ENCODE results near the gene ARPP19. TPM values are rescaled to one million over a fixed set of nuclear protein-coding genes. Genes with fewer than 3 reads are reported as not detected.

ARPP19 gene
- total and polyA plus RNA-seq, 4 donors: 12.1 to 55.6 (median 31.7) TPM

DNA sequence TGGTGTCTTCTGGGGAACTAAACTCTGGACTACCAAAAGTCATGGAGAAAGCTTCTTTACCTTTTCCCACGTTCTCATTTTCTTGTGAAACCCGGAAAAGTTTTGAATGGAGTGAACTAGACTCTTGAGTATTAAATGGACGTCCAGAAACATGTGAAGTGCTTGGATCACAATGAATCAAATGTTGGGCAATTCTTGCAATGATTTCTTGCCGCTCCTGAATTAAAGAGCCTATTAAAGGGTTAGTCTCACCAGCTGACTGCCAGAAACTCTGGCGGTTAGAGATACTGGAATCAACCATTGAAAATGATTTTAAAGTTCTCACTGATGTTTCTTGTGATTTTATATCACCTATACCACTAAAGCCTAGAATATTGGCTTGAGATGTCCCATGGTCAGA is 40.8 kb upstream of the ARPP19 start:
- TF ChIP-seq HNF4A (conservative IDR thresholded peaks at IDR 0.05) (no peak), NR2F2 (IDR thresholded peaks at IDR 0.05) (no peak), REST (IDR thresholded peaks at IDR 0.05) (no peak), FOXA2 (IDR thresholded peaks at IDR 0.05) (no peak), YY1 (IDR thresholded peaks at IDR 0.05) (no peak), HNF4G (IDR thresholded peaks at IDR 0.05) (no peak), JUND (IDR thresholded peaks at IDR 0.05) (no peak)
- Histone ChIP-seq H3K27me3 (ENCODE audit: control insufficient read depth in 4 of 4, insufficient read depth in 4 of 4, low read length in 3 of 4) (no peaks in the 10 kb centered on the region), H3K4me1 (ENCODE audit: control insufficient read depth in 4 of 4, insufficient read depth in 4 of 4, low read length in 3 of 4) (no peaks in the 10 kb centered on the region), H3K27ac (ENCODE audit: low read depth in 1 of 2, low read length in 2 of 2) (no peak overlapping the region), H3K4me3 (ENCODE audit: low read depth in 1 of 3, low read length in 3 of 3) (no peak overlapping the region), H3K36me3 (ENCODE audit: control insufficient read depth in 4 of 4, insufficient read depth in 3 of 4, low read depth in 1 of 4, low read length in 3 of 4) (peaks cover 5 to 42% (median 33%) of the 10 kb centered on the region in 4 donors), H3K9ac (ENCODE audit: low read depth in 1 of 2, low read length in 2 of 2) (no peak overlapping the region), H3K9me3 (ENCODE audit: control insufficient read depth in 4 of 4, low read length in 3 of 4) (no peaks in the 10 kb centered on the region)
- no peak for DNase-seq (ENCODE audit: low spot score)
- WGBS: 63% methylated on average over 5 of the region's 5 CpGs

DNA sequence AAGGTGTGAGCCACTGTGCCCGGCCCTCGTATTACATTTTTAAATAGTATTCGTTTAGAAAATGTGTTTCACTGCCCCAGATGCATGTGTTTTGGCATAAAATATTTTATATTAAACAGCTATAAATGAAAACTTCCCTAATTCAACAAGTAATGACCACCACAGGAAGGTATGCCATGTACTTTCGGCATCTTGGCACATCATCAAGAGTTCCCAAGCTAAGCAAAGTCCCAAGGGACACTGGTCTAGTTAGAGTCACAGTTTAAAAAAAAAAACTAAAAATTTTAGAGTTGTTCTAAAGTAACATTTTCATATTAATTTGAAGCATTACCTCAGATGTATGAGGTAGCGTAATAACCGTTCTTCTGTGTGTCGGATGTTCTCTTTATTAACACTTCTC is 15.6 kb upstream of the ARPP19 start:
- peaks cover 2 to 34% (median 25%) of the 10 kb centered on the region in 4 donors for H3K36me3 ChIP-seq (ENCODE audit: control insufficient read depth in 4 of 4, insufficient read depth in 3 of 4, low read depth in 1 of 4, low read length in 3 of 4)
- no peaks in the 10 kb centered on the region for H3K4me1 ChIP-seq (ENCODE audit: control insufficient read depth in 4 of 4, insufficient read depth in 4 of 4, low read length in 3 of 4)

More for the DNA sequence above, 15.6 kb upstream of the ARPP19 start:
- no peaks in the 10 kb centered on the region for H3K27me3 ChIP-seq (ENCODE audit: control insufficient read depth in 4 of 4, insufficient read depth in 4 of 4, low read length in 3 of 4)
- no peak overlapping the region for H3K4me3 ChIP-seq (ENCODE audit: low read depth in 1 of 3, low read length in 3 of 3)
- WGBS: 95% methylated on average over 7 of the region's 7 CpGs
- H3K9ac ChIP-seq (ENCODE audit: low read depth in 1 of 2, low read length in 2 of 2): no peak overlapping the region
- no peak overlapping the region for H3K27ac ChIP-seq (ENCODE audit: low read depth in 1 of 2, low read length in 2 of 2)
- H3K9me3 ChIP-seq (ENCODE audit: control insufficient read depth in 4 of 4, low read length in 3 of 4): no peaks in the 10 kb centered on the region
- no peak for DNase-seq (ENCODE audit: low spot score)
- TF ChIP-seq GABPA (IDR thresholded peaks at IDR 0.05 in 1 of 2, conservative IDR thresholded peaks at IDR 0.05 in 1 of 2) (no peak), HNF4A (conservative IDR thresholded peaks at IDR 0.05) (no peak), RAD21 (IDR thresholded peaks at IDR 0.05) (no peak), FOXA1 (IDR thresholded peaks at IDR 0.05) (no peak), REST (IDR thresholded peaks at IDR 0.05) (no peak), EGR1 (IDR thresholded peaks at IDR 0.05; ENCODE audit: low read depth in 2 of 2) (no peak), ZBTB33 (IDR thresholded peaks at IDR 0.05) (no peak), RXRA (IDR thresholded peaks at IDR 0.05) (no peak), FOXA2 (IDR thresholded peaks at IDR 0.05) (no peak), ATF3 (IDR thresholded peaks at IDR 0.05) (no peak), NR2F2 (IDR thresholded peaks at IDR 0.05) (no peak), HNF4G (IDR thresholded peaks at IDR 0.05) (no peak), TAF1 (conservative IDR thresholded peaks at IDR 0.05) (no peak), YY1 (IDR thresholded peaks at IDR 0.05) (no peak)

Measured in liver (tissue), 9 donors.